Limb (tissue), 2 donors: ENCODE results near the gene ZNF48.

Experiments
- DNase-seq, 2 donors: peaks; one replicate each; pipeline ENCODE4 v3.0.0-alpha.2; 2016; ENCODE audit errors: extremely low spot score in 2 of 2

ZNF48 gene

DNA sequence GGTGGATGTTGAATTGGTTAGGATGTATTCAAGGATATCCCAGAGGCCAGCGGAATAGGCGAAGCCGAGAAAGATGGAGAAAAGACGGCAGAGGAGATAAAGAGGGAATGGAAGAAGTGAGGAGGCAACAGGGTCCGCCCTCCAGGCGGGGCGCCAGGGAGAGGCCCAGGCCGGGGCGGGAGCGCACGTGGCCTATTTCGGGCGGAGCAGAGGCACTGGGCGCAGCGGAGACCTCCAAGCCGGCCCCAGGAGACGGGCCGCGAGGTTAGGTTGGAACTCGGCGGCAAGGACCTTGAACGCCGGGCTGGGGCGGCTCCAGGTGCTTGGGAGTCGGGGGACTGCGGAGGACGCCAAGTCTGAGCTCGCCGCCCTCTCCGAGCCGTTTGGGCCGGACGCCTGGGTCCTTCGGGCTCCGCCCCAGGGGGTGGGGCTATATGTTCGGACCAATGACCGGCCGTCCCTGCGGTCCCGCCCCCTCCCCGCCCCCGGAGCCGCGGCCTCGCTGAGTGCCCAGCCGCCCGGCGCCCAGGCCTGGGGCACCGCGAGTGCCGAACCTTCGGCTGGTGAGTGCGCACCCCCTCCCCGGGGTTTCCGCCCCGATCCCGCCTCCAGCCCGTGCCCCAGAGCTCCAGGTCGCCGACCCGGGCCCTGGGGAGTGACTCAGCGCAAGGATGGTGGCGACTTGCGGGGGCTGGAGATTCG lies 12.0 kb downstream of the ZNF48 start, which contains the start of gene ZNF771:
ZNF771 (plus strand) TSS at position 505 of the 702 bp plus-strand sequence. CDS start 448 bp downstream, outside the sequence.
- DNase-seq, result peak; percentile 93 to 95

DNA sequence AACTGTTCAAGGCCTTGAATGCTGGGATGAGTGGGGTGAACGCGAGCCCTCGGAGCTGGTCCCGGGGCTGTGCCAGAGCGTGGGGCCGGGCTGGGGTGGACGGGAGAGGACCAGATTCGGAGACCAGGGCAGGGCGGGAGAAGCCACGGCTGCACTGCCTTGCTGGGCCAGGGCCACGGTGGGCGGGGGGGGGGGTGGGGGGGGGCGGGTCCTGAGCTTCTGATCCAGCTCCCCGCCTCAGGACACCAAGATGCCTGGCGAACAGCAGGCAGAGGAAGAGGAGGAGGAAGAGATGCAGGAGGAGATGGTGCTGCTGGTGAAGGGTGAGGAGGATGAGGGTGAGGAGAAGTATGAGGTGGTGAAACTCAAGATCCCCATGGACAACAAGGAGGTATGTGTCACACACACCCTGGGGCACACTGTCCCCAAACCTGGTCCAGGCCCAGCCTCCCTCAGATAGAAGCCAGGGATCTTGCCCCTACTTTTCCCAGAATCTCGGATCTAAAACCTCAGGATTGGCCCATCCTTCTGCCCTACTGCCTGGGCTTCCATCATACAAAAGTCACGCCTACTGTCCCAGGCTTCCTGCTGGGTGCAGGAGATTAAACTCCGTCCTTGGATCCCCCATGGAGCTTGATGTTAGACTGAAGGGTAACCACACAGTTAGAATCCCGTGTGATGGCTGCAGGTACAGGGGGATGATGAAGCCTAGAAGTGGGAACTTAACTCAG lies 12.7 kb downstream of the ZNF48 start:
- DNase-seq, result no peak

DNA sequence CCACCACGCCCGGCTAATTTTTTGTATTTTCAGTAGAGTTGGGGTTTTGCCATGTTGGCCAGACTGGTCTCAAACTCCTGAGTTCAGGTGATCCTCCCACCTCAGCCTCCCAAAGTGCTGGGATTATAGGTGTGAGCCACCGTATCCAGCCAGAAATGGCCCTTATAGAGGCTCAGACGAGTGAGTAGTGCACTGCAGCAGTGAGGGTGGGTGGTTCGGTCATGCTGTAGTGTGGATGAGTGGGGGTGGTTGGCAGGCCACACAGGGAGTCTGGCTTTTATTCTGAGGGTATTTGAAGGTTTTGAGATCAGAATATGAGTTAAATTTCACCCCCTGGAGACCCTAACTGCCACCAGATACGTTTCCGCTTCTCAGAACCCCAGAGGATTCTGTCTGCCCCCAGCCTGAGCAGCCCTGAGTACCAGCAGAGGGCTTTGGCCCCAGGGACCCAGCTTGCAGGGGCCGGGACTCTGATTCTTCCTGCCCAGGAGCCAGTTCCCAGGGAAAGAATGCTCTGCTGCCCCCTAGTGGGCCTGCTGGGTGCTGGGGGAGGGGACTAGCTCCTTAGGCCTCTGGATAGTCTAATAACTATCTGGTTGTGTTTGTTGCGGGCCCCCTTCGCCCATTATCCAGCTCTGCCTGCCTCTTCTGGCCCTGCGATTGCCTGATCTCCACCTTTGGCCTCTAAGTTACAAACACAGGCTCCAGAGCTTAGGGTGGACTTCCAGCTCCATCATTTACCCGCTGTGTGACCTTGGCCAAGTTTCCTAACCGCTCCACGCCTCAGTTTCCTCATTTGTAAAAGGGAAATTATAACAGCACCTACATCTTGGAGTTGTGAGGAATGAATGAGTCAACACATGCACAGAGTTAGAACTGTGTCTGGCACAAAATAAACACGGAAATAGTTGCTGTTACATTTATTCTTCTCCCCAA lies 14.2 kb downstream of the ZNF48 start:
- DNase-seq, result peak; percentile 82 to 95

DNA sequence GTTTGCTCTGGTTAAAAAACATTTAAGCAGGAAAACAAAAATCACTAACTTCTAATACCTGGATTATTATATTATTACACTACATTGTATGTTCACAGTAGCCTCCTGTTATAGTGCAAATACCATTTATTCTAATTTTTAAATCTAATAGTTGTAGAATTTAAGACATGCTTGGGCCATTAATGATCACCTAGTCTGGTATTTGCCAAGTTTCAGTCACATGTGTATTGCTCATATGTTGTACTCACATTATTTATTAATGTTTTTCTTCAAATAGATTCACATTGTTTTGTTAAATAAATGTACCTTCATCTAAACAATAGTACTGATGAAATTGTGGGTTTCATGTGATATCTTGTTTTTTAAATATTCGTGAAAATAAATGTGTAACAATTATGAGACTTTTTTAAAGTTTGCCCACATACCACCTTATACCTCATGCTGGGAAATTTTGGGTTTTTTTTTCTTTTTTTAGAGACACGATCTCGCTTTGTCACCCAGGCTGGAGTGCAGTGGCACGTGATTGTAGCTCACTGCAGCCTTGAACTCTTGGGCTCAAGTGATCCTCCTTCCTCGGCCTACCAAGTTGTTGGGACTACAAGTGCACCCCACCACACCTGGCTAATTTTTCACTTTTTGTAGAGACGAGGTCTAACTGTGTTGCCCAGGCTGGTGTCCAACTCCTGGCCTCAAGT lies 18.0 kb downstream of the ZNF48 start:
- DNase-seq, result no peak

DNA sequence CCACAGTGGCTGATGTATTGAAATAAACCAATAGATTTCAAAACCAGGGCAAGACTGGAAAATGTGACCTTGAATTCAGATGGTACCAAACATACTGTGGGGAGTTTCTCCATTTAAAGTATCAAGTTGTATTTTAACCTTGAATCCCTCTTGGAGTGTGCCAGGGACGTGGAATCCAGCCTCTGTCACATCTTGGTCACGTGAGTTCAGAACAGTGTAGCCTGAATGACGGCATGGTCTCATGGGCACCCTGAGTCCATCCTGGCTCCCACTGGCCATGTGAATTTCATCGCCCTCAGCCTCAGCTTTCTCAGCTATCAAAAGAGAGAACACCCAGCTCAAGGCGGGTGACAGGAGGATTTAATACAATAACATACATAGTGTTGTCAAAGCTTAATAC lies 18.9 kb downstream of the ZNF48 start:
- no peak for DNase-seq

DNA sequence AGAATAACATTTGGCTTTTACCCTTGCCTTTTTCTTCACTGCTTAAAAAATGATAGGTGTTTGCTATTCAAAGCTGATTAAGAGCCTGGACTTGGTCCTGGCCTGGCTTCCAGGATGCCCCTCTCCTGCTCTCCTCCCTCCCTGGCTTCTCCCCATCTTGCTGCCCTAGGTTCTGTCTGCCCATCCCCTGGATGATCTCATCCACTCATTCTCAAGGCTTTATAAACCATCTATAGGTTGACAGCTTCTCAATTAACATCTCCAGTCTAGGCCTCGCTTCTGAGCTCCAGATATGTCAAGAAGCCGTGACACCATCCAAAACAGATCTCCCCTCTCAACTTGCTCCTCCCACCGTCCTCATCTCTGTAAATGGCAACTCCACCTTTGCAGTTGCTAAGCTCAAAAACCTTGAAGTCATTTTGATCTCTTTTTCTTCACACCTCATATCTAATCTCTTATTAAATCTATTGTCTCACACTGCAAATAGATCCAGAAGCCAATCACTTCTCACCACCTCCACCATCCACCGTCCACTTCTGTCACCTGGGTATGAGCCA lies 20.9 kb downstream of the ZNF48 start:
- no peak for DNase-seq

DNA sequence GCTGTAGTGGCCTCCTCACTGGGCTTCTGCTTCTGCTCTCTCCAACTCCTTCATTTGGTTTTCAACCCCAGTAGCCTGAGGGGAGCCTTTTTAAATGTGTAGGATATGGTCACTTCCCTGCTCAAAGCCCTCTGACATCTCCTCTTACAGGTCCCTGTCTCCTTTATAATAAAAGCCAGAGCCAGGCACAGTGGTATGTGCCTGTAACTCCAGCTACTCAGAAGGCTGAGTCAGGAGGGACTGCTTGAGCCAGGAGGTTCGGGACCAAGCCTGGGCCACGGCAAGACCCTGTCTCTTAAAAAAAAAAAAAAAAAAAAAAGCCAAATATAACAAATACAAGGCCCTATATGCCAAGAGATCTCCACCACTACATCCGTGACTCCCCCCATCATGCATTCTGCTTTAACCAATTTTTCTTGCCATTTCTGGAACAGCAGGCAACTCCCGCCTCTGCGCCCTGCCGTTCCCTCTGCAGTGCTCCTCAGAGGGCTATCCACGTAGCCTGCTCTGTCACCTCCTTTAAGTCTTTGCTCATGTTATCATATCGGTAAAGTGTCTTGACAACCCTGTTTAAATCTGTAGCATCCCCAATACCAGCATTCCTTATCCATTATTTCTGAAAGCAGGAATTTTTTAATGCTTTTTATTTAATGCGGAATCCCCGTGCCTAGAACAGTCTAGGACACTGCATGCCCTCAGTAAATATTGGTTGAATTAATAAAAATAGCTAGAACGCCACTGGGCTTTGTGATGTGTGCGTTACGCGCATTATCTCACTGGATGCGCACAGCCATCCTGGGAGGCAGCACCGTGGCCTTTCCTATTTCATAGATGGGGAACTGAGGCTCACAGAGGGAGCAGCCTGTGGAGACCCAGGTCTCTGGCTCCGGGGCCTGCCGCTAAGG lies 21.7 kb downstream of the ZNF48 start:
- no peak for DNase-seq

DNA sequence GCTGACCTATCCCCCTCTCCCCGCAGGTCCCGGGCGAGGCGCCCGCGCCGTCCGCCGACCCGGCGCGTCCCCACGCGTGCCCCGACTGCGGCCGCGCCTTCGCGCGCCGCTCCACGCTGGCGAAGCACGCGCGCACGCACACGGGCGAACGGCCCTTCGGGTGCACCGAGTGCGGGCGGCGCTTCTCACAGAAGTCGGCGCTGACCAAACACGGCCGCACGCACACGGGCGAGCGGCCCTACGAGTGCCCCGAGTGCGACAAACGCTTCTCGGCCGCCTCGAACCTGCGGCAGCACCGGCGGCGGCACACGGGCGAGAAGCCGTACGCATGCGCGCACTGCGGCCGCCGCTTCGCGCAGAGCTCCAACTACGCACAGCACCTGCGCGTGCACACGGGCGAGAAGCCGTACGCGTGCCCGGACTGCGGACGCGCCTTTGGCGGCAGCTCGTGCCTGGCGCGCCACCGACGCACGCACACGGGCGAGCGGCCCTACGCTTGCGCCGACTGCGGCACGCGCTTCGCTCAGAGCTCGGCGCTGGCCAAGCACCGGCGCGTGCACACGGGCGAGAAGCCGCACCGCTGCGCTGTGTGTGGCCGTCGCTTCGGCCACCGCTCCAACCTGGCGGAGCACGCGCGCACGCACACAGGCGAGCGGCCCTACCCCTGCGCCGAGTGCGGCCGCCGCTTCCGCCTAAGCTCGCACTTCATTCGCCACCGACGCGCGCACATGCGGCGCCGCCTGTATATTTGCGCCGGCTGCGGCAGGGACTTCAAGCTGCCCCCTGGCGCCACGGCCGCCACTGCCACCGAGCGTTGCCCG lies 22.5 kb downstream of the ZNF48 start:
- peak; percentile 86 to 91 for DNase-seq

DNA sequence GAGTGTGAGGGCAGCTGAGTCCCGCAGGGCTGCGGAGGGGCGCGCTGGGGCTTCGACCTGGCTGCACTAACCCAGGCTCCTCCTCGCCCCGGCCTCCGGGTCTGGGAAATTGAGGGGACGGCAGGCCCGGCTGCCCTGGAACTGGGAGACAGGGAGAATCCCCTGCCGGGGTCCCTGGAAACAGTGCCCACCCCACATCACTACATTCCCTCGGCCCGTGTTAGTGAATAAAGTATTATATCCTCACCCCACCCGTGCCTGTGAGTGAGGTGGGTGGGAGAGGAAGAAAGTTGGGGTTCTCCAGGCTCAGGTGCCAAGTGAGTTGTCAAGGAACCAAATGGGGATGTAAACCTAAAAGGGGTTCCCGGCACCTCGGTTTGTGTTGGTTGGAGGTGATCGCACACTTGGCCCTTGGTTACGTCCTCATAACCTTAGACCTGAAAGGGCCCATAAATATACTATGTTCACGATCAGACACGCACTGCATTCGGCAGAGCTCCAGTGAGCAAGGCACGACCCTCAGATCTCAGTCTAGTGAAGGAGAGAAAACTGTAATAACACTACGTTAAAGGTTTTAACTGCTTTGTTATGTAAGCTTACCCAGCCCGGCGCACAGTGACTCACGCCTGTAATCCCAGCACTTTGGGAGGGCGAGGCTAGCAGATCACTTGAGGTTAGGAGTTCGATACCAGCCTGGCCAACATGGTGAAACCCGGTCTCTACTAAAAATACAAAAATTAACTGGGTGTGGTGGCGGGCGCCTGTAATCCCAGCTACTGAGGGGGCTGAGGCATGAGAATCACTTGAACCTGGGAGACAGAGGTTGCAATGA lies 23.3 kb downstream of the ZNF48 start:
- DNase-seq, result no peak

DNA sequence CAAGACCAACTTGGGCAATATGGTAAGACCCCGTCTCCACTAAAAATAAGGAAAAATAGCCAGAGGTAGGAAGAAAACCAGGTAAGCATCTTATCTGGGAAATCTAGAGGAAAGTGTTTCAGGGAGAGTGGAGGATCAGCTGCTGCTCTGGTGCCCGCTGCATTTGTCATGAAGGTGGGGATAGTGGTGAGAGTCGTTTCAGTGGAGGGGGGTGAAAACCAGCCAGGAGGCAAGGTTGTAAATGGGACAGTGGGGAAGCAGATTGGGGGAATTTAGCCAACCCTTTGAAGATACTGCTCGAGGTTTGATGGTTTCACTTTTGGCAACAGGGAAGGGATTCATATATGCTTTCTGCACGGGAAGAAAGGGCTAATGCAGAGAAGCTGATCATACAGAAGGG lies 25.8 kb downstream of the ZNF48 start:
- DNase-seq, result no peak

DNA sequence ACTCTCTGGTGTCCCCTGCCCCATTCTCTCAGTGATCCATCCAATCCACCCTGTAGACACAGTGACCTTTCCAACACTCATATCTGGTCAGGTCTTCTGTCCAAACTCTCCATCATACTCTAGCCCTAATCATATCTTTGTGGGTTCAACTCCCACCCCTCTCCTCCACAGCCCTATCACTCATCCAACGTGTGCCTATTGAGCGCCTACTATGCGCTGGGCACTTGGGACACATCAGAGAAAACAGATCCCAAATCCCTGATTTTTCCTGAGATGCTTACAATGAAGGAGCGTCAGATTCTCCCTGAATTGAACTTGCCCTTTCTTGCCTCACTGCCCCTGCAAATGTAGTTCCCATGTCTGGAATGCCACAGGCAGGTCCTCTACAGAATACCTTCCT lies 32.8 kb downstream of the ZNF48 start:
- DNase-seq, result no peak

DNA sequence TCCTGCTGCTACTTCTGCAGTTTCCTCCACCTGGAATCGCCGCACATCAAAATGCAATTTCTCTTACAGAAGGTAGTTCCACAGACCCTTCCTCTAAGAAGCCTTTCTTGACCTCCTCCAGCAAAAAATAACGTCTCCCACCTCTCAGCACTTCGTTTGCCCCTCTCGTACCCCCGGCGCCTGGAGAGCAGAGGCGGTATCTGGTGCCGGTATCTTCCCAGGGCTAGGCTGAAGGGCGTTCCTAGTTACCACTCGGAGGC lies 34.1 kb downstream of the ZNF48 start:
- DNase-seq, result no peak

DNA sequence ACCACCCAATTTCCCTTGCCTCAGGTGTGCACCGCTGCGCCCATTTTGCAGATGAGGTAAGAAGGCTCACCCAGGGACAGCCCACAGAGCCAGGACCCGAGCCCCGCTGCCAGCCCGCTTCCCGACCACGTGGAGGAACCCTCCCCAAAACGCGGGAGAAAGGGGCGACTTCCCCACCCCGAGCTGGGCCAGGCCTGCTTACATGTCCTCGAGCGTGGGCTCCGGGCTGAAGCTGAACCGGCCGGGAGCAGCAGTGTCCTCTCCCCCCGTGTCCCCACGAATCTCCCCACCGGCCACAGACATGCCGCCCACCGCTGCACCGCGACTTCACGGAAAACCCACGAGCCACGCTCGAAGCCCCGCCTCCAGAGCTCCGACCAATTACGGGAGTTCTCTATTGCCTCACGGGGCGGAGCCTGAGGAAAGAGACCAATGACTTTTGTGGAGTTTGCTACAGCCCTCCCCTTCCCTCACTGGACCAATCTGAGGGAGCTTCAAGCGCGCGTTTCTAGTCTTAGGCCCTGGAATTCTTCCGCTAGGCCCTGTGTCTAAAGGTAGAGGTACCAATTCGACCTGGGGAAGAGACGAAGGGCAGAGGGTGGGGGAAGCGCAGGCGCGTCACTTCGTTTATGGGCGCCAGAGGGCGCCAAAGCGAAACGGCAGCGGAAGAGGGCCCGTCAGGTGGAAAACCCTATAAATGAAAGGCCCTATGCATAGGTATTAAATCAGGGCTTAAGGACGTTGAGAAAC lies 34.6 kb downstream of the ZNF48 start, which contains the start of gene DCTPP1:
DCTPP1 (minus strand) TSS at position 353 of the 750 bp plus-strand sequence; CDS start at position 303, 50 bp downstream.
- DNase-seq, result peak; percentile 92 to 98

DNA sequence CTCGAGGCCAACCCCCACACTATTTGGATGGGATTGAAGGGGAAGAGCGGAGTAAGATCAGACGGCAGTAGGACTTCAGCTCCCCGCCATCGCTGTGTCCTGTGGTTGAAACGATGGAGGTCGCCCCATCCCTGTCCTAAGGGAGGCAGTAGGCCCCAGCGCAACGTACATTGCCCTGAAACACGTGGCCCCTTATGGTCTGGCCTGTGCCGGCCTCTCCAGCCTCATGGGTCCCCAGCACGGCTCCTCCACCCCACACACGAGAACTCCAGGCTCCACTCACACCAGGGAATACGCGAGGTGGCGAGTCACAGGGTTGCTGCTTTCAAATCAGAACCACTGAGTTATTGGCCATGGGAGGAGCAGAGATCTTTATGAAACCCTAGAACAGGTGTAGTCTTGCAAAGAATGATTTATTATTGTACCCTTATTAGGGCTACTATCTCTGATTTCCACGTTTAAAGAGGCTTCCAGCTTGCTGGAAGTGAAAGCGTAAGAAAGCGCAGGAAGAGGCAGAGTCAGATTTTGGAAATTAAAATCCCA lies 35.3 kb downstream of the ZNF48 start:
- no peak for DNase-seq

DNA sequence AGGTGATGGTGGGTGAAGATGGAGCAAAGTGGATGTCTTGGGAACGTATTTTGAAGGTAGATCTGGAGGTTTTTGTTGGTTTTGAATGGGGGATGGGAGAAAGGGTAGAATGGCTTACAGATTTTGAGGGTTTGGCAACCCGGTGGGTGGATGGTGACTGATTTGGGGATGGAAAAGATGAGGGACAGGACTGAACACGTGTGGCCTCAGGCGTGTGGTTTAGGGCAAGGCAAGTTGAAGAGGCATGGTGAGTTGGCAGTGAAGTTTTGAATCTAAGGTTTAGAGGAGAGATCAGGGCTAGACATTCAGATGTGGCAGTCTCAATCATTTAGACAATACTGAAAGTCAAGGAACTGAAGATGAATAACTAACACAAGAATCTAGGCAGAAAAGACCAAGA lies 39.6 kb downstream of the ZNF48 start:
- DNase-seq, result no peak

DNA sequence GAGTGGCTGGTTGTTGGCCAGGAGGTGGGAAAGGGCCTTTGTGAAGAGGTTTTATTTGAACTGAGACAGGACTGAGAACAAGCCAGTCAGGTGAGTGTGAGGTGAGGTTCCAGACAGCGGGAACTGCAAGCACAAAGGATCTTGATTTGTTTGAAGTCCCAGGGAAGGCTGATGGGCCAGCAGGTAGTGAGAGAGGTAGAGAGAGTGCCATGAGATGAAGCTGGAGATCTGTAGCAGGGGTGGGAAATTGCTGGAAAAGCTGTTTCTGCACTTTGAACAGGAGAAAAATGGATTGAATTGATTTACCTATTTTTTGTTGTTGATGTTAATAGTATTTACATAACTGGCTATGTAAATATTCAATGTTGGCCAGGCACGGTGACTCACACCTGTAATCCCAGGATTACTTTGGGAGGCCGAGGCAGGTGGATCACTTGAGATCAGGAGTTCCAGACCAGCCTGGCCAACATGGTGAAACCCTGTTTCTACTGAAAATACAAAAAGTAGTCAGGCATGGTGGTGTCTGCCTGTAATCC lies 42.4 kb downstream of the ZNF48 start:
- no peak for DNase-seq

DNA sequence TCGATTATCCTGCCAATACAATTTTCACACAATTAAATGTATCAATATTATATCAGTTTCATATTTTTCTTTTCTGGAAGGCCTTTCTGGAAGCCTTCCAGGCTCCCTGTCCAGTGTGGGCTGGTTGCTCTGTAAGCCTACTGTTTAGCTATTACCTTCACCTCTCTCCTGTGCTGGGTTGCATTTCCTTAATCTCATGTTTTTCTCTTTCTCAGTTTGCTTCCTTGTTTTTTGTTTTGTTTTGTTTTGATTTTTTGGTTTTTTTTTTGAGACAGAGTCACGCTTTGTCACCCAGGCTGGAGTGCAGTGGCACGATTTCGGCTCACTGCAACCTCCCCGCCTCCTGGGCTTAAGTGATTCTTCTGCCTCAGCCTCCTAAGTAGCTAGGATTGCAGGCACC lies 43.6 kb downstream of the ZNF48 start:
- no peak for DNase-seq
